ENCODE measurements around the gene MPHOSPH9. TPM values are rescaled to one million over a fixed set of nuclear protein-coding genes. Genes with fewer than 3 reads are reported as not detected.

MPHOSPH9 gene
- total and polyA plus RNA-seq, 2 donors (not counting 3 experiments of a cell fraction or from before 2014, with no cell fraction given): 7.8 to 42.4 TPM

GRCh38 chr12:123141615-123142517 is 91.1 kb downstream of the MPHOSPH9 start:
- FAIRE-seq (peak; percentile 89), DNase-seq (ENCODE audit: low read depth, low spot score) (peak; percentile 72)
- Histone ChIP-seq H3K9me1 (replicated peaks; ENCODE audit: control insufficient read depth, extremely low read depth, insufficient read depth, low read length) (no peaks in the 10 kb centered on the region), H3K4me2 (ENCODE audit: insufficient read depth, low read length) (peak overlapping the region; percentile 48), H3K79me2 (ENCODE audit: control insufficient read depth, insufficient read depth, low read length) (peaks cover 29% of the 10 kb centered on the region), H2AFZ (ENCODE audit: low read depth, low read length) (no peak overlapping the region), H3K27ac (ENCODE audit: insufficient read depth, low read depth, low read length) (peak overlapping the region; percentile 34), H3K9me3 (replicated peaks; ENCODE audit: control insufficient read depth, insufficient read depth, low read length) (no peaks in the 10 kb centered on the region), H3K36me3 (ENCODE audit: control insufficient read depth in 2 of 2, extremely low read depth in 1 of 2, insufficient read depth in 2 of 2, low read length in 2 of 2) (no peaks in the 10 kb centered on the region), H3K4me1 (ENCODE audit: control insufficient read depth, extremely low read depth, insufficient read depth, low read length) (peaks cover 29% of the 10 kb centered on the region), H3K4me3 (replicated peaks in 1 of 3; ENCODE audit: insufficient read depth in 1 of 3, low read depth in 1 of 3, low read length in 3 of 3) (peak overlapping the region in 1 of 3 experiments; percentile 6), H3K9ac (replicated peaks; ENCODE audit: extremely low read depth, insufficient read depth, low read length) (peak overlapping the region; percentile 6), H3K27me3 (ENCODE audit: control insufficient read depth in 2 of 2, insufficient read depth in 2 of 2, low read length in 2 of 2) (no peaks in the 10 kb centered on the region), H4K20me1 (replicated peaks; ENCODE audit: control insufficient read depth, extremely low read depth, insufficient read depth, low read length) (no peaks in the 10 kb centered on the region)
- BruUV-seq (replicated peaks): no TSS peak
- dilution Hi-C loops (cut with MboI; ENCODE audit: extremely low pct_ligation_motif_present, low sequenced_read_pairs) (no loop called here), intact Hi-C loops (cut with micrococcal nuclease) (loop anchor here (5.0 kb wide), 1 partner anchor 55 kb away; no protein-coding TSS in a partner anchor)
- CTCF ChIA-PET: interaction anchor here (1.0 to 3.1 kb wide), 6 partner anchors 9 to 99 kb away, joined by 3 to 18 read pairs (median 6); partner anchors contain the start of gene PITPNM2
- TF ChIP-seq POLR2A (IDR thresholded peaks at IDR 0.05; ENCODE audit: low read depth, low read length): no peak
- no peak for TF ChIP-seq MYC (IDR thresholded peaks at IDR 0.05; ENCODE audit: low read depth, low read length)
- no peak for TF ChIP-seq POLR2AphosphoS5 (IDR thresholded peaks at IDR 0.05; ENCODE audit: insufficient read depth, low read depth, low read length)
- no peak for TF ChIP-seq EZH2 (IDR thresholded peaks at IDR 0.05; ENCODE audit: borderline replicate concordance, low read depth, low read length, severe bottlenecking)
- peak; percentile 78 for TF ChIP-seq JUN (IDR thresholded peaks at IDR 0.05; ENCODE audit: borderline replicate concordance, insufficient read depth, insufficient read length, low read depth)
- TF ChIP-seq CTCF (IDR thresholded peaks at IDR 0.05; ENCODE audit: extremely low read depth in 1 of 2, insufficient read depth in 1 of 2, low read depth in 1 of 2, low read length in 2 of 2): no peak
- TF ChIP-seq MAX (IDR thresholded peaks at IDR 0.05; ENCODE audit: insufficient read depth, insufficient read length): no peak
- no peak for TF ChIP-seq GATA2 (IDR thresholded peaks at IDR 0.05; ENCODE audit: insufficient read depth, insufficient read length, low read depth, low read length)
- peak; percentile 90 for TF ChIP-seq FOS (IDR thresholded peaks at IDR 0.05; ENCODE audit: borderline replicate concordance, insufficient read depth, low read length)
- POLR2A ChIA-PET: interaction anchor here (0.8 kb wide), 1 partner anchor 10 kb away, joined by 3 read pairs; no protein-coding TSS in a partner anchor
